ENCODE data around the gene METTL17. TPM values are rescaled to one million over a fixed set of nuclear protein-coding genes. Genes with fewer than 3 reads are reported as not detected.

METTL17 gene
- total and polyA plus RNA-seq, 2 of the 13 experiments (the other 11 are each of a cell fraction or from before 2014, with no cell fraction given): 122 to 199 TPM

GRCh38 chr14:20970983-20971704, 18.6 kb upstream of the METTL17 start (continued):
- TF ChIP-seq NR2F6 (IDR thresholded peaks at IDR 0.05) (no peak), NR2F6 (CRISPR knock-in tag; IDR thresholded peaks at IDR 0.05) (0 out of 2 replicates have a peak, but pooled peaks have one; percentile 50), ZNF121 (CRISPR knock-in tag; IDR thresholded peaks at IDR 0.05) (no peak), ZNF605 (CRISPR knock-in tag; IDR thresholded peaks at IDR 0.05) (peak; percentile 94), ZBTB37 (CRISPR knock-in tag; IDR thresholded peaks at IDR 0.05) (no peak), ZNF562 (CRISPR knock-in tag; IDR thresholded peaks at IDR 0.05; ENCODE audit: borderline replicate concordance) (no peak), ELF3 (CRISPR knock-in tag; IDR thresholded peaks at IDR 0.05) (peak; percentile 23; the same call in 1 of the 2 replicates), HOXA5 (CRISPR knock-in tag; IDR thresholded peaks at IDR 0.05) (peak; percentile 66; the same call in 1 of the 2 replicates), DMAP1 (CRISPR knock-in tag; IDR thresholded peaks at IDR 0.05) (no peak), KDM5B (CRISPR knock-in tag; IDR thresholded peaks at IDR 0.05; ENCODE audit: borderline replicate concordance) (peak; percentile 80), TBX3 (IDR thresholded peaks at IDR 0.05; ENCODE audit: borderline replicate concordance) (no peak), GATA4 (IDR thresholded peaks at IDR 0.05; ENCODE audit: borderline replicate concordance, low read depth) (no peak), THAP8 (CRISPR knock-in tag; IDR thresholded peaks at IDR 0.05; ENCODE audit: borderline replicate concordance) (no peak), ZNF746 (CRISPR knock-in tag; IDR thresholded peaks at IDR 0.05) (no peak), ONECUT2 (CRISPR knock-in tag; IDR thresholded peaks at IDR 0.05) (no peak), KIAA2018 (CRISPR knock-in tag; IDR thresholded peaks at IDR 0.05; ENCODE audit: borderline replicate concordance) (no peak)
- TF ChIP-seq, protein P1, sequence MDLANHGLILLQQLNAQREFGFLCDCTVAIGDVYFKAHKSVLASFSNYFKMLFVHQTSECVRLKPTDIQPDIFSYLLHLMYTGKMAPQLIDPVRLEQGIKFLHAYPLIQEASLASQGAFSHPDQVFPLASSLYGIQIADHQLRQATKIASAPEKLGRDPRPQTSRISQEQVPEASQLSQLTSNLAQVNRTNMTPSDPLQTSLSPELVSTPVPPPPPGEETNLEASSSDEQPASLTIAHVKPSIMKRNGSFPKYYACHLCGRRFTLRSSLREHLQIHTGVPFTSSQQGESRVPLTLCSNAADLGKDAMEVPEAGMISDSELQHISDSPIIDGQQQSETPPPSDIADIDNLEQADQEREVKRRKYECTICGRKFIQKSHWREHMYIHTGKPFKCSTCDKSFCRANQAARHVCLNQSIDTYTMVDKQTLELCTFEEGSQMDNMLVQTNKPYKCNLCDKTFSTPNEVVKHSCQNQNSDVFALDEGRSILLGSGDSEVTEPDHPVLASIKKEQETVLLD (CRISPR knock-in tag; IDR thresholded peaks at IDR 0.05; ENCODE audit: low read depth): no peak
- TF ChIP-seq, protein P2, sequence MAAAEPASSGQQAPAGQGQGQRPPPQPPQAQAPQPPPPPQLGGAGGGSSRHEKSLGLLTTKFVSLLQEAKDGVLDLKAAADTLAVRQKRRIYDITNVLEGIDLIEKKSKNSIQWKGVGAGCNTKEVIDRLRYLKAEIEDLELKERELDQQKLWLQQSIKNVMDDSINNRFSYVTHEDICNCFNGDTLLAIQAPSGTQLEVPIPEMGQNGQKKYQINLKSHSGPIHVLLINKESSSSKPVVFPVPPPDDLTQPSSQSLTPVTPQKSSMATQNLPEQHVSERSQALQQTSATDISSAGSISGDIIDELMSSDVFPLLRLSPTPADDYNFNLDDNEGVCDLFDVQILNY (CRISPR knock-in tag; conservative IDR thresholded peaks at IDR 0.05): 0 out of 2 replicates have a peak, but pooled peaks have one; percentile 29

Data from HepG2 (cell line).